ENCODE results near the gene SUPT3H.

- TF ChIP-seq POLR2A (IDR thresholded peaks at IDR 0.05) (no peak), CTCF (IDR thresholded peaks at IDR 0.05) (no peak), EP300 (IDR thresholded peaks at IDR 0.05) (no peak)
Measured at GRCh38 chr6:45386501-45386900, 8.8 kb upstream of the SUPT3H start.

Data from ovary (tissue), 3 donors.